ENCODE results near the gene ZNF138.

Gene ZNF138

DNA sequence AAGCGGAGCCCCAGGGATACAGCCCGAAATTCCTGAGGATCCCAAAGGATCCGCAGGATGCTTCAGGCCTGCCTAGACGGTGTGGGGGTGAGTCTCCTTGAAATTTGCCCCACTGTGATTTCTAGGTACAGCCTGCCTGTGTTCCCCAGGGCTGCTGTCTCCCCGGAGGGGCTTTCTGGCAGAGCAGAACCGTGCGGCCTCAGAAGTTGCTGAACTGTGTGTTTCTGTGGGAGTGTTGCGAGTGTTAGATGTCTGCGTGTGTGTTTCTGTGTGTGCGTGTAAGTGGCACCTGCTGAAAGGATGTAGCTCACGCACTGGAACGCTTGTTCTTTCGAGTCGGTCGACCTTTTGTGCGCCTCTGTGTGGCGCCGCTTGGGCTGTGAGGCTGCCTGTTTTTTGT lies 81.0 kb downstream of the ZNF138 start:
- DNase-seq = no peak

DNA sequence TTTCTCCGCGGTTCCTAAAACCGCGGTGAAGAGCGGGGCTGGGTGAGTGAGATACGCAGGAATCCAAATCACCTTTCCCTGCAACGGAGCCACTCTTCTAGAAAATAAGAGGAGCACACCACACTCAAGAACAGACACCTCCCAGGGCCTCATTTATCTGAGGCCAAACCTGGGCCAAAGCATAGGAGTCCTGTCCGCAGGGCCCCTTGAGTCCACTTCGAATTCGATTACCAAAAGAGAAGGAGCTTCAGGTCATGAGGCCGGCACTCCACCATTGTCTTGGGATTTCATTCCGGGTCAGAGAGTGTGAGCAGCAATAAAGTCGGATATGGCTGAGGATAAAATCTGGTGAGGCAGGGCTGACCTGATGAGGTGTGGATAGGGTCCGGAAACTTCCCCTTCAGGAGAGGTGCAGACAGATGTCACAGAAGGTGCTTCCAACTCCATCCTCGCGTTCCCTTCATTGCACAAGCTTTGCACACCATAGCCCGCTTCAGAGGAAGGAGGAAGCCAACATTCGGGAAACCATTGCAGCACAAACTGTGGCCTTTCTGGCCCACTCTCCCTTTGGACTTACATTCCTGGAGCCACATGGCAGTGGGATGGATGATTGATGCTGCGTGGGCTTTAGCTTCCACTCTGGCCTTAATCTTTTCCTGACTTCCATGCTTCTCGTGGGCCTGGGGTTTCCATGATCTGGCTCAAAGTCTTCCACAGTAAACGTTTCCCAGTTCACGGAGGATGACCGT lies 81.6 kb downstream of the ZNF138 start:
- DNase-seq = no peak

- DNase-seq = peak in 55 of 58 donors; percentile 9 to 86 (median 58)
Observed at GRCh38 chr7:64876792-64877713, 82.8 kb downstream of the ZNF138 start.

- DNase-seq = no peak
Observed at GRCh38 chr7:64877714-64878610, 83.7 kb downstream of the ZNF138 start.

DNA sequence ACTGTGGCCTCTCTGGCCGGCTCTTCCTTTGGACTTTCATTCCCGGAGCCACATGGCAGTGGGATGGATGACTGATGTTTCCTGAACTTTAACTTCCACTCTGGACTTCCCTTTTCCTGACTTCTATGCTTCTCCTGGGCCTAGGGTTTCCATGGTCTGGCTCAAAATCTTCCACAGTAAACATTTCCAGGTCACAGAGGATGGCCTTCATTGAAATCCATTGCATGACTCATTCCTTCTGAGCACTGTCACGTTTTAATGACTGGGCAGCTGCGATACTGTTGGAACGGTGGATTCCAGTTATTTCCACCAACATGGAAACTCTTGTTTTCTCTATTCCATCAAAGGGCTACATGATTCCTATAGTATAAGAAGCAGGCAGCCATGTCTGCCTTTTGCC lies 84.5 kb downstream of the ZNF138 start:
- DNase-seq = no peak

DNA sequence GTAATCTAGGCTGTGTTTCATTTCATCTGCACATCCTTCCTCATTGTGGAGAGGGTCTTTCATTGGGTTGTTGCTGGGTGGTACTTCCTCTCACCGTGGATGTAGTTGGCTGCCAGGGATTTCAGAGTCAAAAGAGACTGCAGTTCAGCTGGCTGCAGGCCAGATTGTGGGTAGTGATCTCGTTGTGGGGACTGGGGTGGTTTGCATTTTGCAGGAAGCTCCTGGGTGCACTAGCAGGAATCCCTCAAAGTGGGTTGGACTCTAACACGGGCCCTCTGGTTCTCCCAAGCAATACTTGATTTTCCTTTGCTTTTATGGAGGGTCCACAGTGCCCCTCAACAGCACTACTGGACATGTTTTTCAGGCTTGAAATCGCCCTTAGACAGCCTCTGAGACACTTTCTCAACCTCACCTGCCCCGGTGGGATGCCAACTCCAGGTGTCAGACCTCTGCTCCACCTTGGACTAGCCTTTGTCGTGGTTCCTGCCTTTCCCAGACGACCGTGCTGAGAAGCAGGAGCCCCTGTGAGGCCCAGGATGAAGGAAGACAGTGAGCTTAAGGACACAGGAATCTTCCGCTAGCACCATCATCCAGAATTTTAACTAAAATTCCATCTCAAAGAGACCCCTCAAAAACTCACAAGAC lies 85.0 kb downstream of the ZNF138 start:
- no peak for DNase-seq

DNA sequence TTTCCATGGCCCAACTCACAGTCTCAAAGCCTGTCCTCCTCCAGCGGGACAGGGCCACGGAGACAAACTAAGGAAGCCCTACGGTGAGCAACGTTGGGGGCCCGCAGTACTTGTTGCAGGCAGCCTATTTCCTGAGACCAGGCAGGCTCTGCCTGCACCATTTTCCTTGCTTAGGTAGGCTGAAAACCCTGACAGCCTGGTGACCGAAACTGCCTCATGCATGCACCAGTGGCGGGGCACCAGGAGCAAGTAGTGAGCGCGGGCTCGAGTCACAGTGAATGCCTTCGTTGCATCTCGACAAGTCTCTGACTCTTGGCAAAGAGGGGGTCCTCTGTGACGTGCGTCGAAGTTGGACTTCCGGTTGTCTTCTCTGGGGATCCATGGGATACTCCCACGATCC lies 85.6 kb downstream of the ZNF138 start:
- no peak for DNase-seq

- no peak for DNase-seq
Observed at GRCh38 chr7:64880322-64881297, 86.4 kb downstream of the ZNF138 start.

GRCh38 chr7:64881461-64882287 lies 87.4 kb downstream of the ZNF138 start:
- DNase-seq = no peak

- DNase-seq = peak in 51 of 58 donors; percentile 12 to 83 (median 54)
Observed at GRCh38 chr7:64882341-64883112, 88.3 kb downstream of the ZNF138 start.
